Stimulated activated naive CD8-positive, alpha-beta T cell treated with anti-CD3 and anti-CD28 coated beads, Interleukin-15, amount 100 ng/mL, for 72 hours (primary cell): ENCODE data around the gene LYRM4.

Experiments used
- ATAC-seq: fragments of 150-1000 bp; cut with Tn5 transposase; 2 replicates; pipeline ENCODE4 v1.10.0; 2021; ENCODE audit warnings: mild to moderate bottlenecking, moderate library complexity
- DNase-seq, 2 donors: peaks; one replicate each; pipeline ENCODE4 v3.0.0; 2021 to 2022
- H3K27ac Mint-ChIP-seq, 2 donors: one replicate each; pipeline ENCODE4 v1.8.0; 2022; ENCODE audit warnings: mild to moderate bottlenecking in 2 of 2, mixed read lengths in 2 of 2, moderate library complexity in 2 of 2
- H3K27me3 Mint-ChIP-seq: one replicate; pipeline ENCODE4 v1.8.0; 2022; ENCODE audit warnings: mixed read lengths
- H3K4me1 Mint-ChIP-seq: one replicate; pipeline ENCODE4 v1.8.0; 2022; ENCODE audit warnings: mild to moderate bottlenecking, mixed read lengths
- H3K4me3 Mint-ChIP-seq, 2 donors: one replicate each; pipeline ENCODE4 v1.8.0; 2022; ENCODE audit warnings: mild to moderate bottlenecking in 2 of 2, mixed read lengths in 2 of 2, moderate library complexity in 1 of 2
- H3K9me3 Mint-ChIP-seq, 2 donors: one replicate each; pipeline ENCODE4 v1.8.0; 2022; ENCODE audit warnings: mixed read lengths in 2 of 2

LYRM4 gene

GRCh38 chr6:5184878-5185277, 75.9 kb downstream of the LYRM4 start:
- H3K27me3 Mint-ChIP-seq = no peaks in the 10 kb centered on the region
- ATAC-seq = no peak
- H3K4me3 Mint-ChIP-seq = no peak overlapping the region
- DNase-seq = no peak
- no peaks in the 10 kb centered on the region for H3K9me3 Mint-ChIP-seq
- peak overlapping the region in 1 of 2 donors; percentile 70 for H3K27ac Mint-ChIP-seq
- H3K4me1 Mint-ChIP-seq = peaks cover 5% of the 10 kb centered on the region

- DNase-seq (no peak), ATAC-seq (no peak)
- Mint-ChIP-seq H3K4me3 (no peak overlapping the region), H3K27me3 (no peaks in the 10 kb centered on the region), H3K9me3 (no peaks in the 10 kb centered on the region), H3K4me1 (peaks cover 9% of the 10 kb centered on the region), H3K27ac (no peak overlapping the region)
Observed at GRCh38 chr6:5184218-5184617, 76.5 kb downstream of the LYRM4 start.

- Mint-ChIP-seq H3K27ac (no peak overlapping the region), H3K9me3 (no peaks in the 10 kb centered on the region), H3K4me1 (peaks cover 26% of the 10 kb centered on the region), H3K27me3 (no peaks in the 10 kb centered on the region), H3K4me3 (no peak overlapping the region)
- no peak for DNase-seq
- ATAC-seq = no peak
Observed at GRCh38 chr6:5181510-5182317, 79.0 kb downstream of the LYRM4 start.

GRCh38 chr6:5180636-5181035, 80.1 kb downstream of the LYRM4 start:
- ATAC-seq = no peak
- Mint-ChIP-seq H3K27me3 (no peaks in the 10 kb centered on the region), H3K9me3 (no peaks in the 10 kb centered on the region), H3K4me3 (no peak overlapping the region), H3K27ac (no peak overlapping the region), H3K4me1 (peaks cover 37% of the 10 kb centered on the region)
- no peak for DNase-seq

GRCh38 chr6:5179917-5180316, 80.8 kb downstream of the LYRM4 start:
- Mint-ChIP-seq H3K4me1 (peaks cover 41% of the 10 kb centered on the region), H3K27ac (no peak overlapping the region), H3K4me3 (no peak overlapping the region), H3K27me3 (no peaks in the 10 kb centered on the region), H3K9me3 (no peaks in the 10 kb centered on the region)
- ATAC-seq (no peak), DNase-seq (no peak)

GRCh38 chr6:5178806-5179205, 81.9 kb downstream of the LYRM4 start:
- Mint-ChIP-seq H3K27ac (no peak overlapping the region), H3K9me3 (no peaks in the 10 kb centered on the region), H3K27me3 (no peaks in the 10 kb centered on the region), H3K4me3 (peak overlapping the region in 1 of 2 donors; percentile 11), H3K4me1 (peaks cover 43% of the 10 kb centered on the region)
- ATAC-seq = no peak
- DNase-seq = no peak

- peak overlapping the region; percentile 88 to 93 for H3K27ac Mint-ChIP-seq
- peak; percentile 14 to 26 for DNase-seq
- ATAC-seq = no peak
- no peaks in the 10 kb centered on the region for H3K9me3 Mint-ChIP-seq
- peaks cover 50% of the 10 kb centered on the region for H3K4me1 Mint-ChIP-seq
- H3K4me3 Mint-ChIP-seq = peak overlapping the region; percentile 61 to 65
- no peaks in the 10 kb centered on the region for H3K27me3 Mint-ChIP-seq
Observed at GRCh38 chr6:5175635-5176034, 85.1 kb downstream of the LYRM4 start.

- Mint-ChIP-seq H3K4me3 (peak overlapping the region; percentile 65 to 69), H3K27me3 (no peaks in the 10 kb centered on the region), H3K9me3 (no peaks in the 10 kb centered on the region), H3K4me1 (peaks cover 50% of the 10 kb centered on the region), H3K27ac (peak overlapping the region; percentile 88 to 93)
- ATAC-seq = no peak
- DNase-seq = peak in 1 of 2 donors; percentile 5
Observed at GRCh38 chr6:5174756-5175549, 85.8 kb downstream of the LYRM4 start.

GRCh38 chr6:5174244-5174643, 86.5 kb downstream of the LYRM4 start:
- Mint-ChIP-seq H3K4me1 (peaks cover 47% of the 10 kb centered on the region), H3K27ac (peak overlapping the region; percentile 80 to 84), H3K27me3 (no peaks in the 10 kb centered on the region), H3K9me3 (no peaks in the 10 kb centered on the region), H3K4me3 (peak overlapping the region; percentile 68 to 69)
- peak; percentile 98 for ATAC-seq
- peak; percentile 57 to 73 for DNase-seq

GRCh38 chr6:5173810-5174209, 86.9 kb downstream of the LYRM4 start:
- no peak for ATAC-seq
- DNase-seq = no peak

GRCh38 chr6:5172897-5173474, 87.8 kb downstream of the LYRM4 start:
- no peaks in the 10 kb centered on the region for H3K27me3 Mint-ChIP-seq
- no peak overlapping the region for H3K27ac Mint-ChIP-seq
- no peaks in the 10 kb centered on the region for H3K9me3 Mint-ChIP-seq
- DNase-seq (no peak), ATAC-seq (no peak)
- H3K4me1 Mint-ChIP-seq = peaks cover 42% of the 10 kb centered on the region
- H3K4me3 Mint-ChIP-seq = no peak overlapping the region

More at GRCh38 chr6:5173810-5174209, 86.9 kb downstream of the LYRM4 start:
- Mint-ChIP-seq H3K4me1 (peaks cover 43% of the 10 kb centered on the region), H3K4me3 (peak overlapping the region; percentile 68 to 69), H3K27ac (peak overlapping the region; percentile 80 to 84), H3K9me3 (no peaks in the 10 kb centered on the region), H3K27me3 (no peaks in the 10 kb centered on the region)

- DNase-seq (no peak), ATAC-seq (no peak)
- no peaks in the 10 kb centered on the region for H3K9me3 Mint-ChIP-seq
- H3K27ac Mint-ChIP-seq = no peak overlapping the region
- H3K4me1 Mint-ChIP-seq = peaks cover 34% of the 10 kb centered on the region
- H3K27me3 Mint-ChIP-seq = no peaks in the 10 kb centered on the region
- no peak overlapping the region for H3K4me3 Mint-ChIP-seq
Observed at GRCh38 chr6:5172041-5172653, 88.6 kb downstream of the LYRM4 start.

GRCh38 chr6:5167501-5167900, 93.2 kb downstream of the LYRM4 start:
- no peak for DNase-seq

GRCh38 chr6:5164092-5164491, 96.7 kb downstream of the LYRM4 start:
- Mint-ChIP-seq H3K4me1 (peaks cover 6% of the 10 kb centered on the region), H3K4me3 (no peak overlapping the region), H3K27ac (no peak overlapping the region), H3K27me3 (no peaks in the 10 kb centered on the region), H3K9me3 (no peaks in the 10 kb centered on the region)
- DNase-seq (no peak), ATAC-seq (no peak)

More at GRCh38 chr6:5167501-5167900, 93.2 kb downstream of the LYRM4 start:
- Mint-ChIP-seq H3K4me1 (no peaks in the 10 kb centered on the region), H3K9me3 (no peaks in the 10 kb centered on the region), H3K27ac (no peak overlapping the region), H3K4me3 (no peak overlapping the region), H3K27me3 (no peaks in the 10 kb centered on the region)
- no peak for ATAC-seq

- DNase-seq (no peak), ATAC-seq (no peak)
- no peaks in the 10 kb centered on the region for H3K27me3 Mint-ChIP-seq
- no peaks in the 10 kb centered on the region for H3K9me3 Mint-ChIP-seq
- peaks cover 6% of the 10 kb centered on the region for H3K4me1 Mint-ChIP-seq
- no peak overlapping the region for H3K4me3 Mint-ChIP-seq
- H3K27ac Mint-ChIP-seq = no peak overlapping the region
Observed at GRCh38 chr6:5163247-5163646, 97.5 kb downstream of the LYRM4 start.
